Posterior vena cava (tissue), 2 donors: ENCODE measurements around the gene SLC49A4. TPM values are rescaled to one million over a fixed set of nuclear protein-coding genes. Genes with fewer than 3 reads are reported as not detected.

ENCODE experiments used
- DNase-seq: peaks from one replicate; pipeline ENCODE4 v3.0.0-alpha.2; 2020; ENCODE audit warnings: low spot score
- intact Hi-C, 2 donors: fragments of 100-400 bp; cut with DNase I; formaldehyde crosslinking; loops; one replicate each; pipeline versions ENCODE4 v1.14.1 to v1.14.2; 2022 to 2023
- total RNA-seq, 2 donors: library from RNA; stranded (reverse); fragmentation: NEBNext Ultra II Directional; extraction: Animal tissue kit (Norgen Biotek cat#: 25700); gene quantifications; one replicate each; pipeline ENCODE4 v1.2.1, GENCODE V29; 2021
- donor health status: DM: yes; HTN: yes; CAD: no.
- donor health status: DM: yes; HTN: yes; CAD: no.

Gene SLC49A4
- total RNA-seq, 2 donors from 2014 or later, result 7.0 to 7.5 TPM

DNA sequence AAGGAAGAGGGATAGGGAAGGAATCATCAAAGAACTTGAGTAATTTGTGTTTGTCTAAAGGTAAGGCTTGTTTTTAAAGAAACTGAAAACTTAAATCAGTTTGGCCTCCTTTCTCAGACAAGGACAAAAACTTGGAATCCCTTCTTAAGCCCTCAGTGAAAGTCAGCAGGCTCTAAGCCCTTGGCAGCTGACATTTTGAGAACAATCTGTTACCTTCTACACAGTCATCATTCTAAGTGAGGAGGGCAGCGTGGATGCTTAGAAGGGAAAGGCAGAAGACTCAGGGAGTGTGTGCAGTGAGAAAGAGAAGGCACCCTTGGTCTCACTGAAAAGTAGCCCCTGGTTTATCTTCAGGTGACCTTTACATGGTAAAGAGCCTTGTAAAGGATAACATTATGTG lies 12.1 kb upstream of the SLC49A4 start:
- no peak for DNase-seq
- intact Hi-C loops, result no loop called here

DNA sequence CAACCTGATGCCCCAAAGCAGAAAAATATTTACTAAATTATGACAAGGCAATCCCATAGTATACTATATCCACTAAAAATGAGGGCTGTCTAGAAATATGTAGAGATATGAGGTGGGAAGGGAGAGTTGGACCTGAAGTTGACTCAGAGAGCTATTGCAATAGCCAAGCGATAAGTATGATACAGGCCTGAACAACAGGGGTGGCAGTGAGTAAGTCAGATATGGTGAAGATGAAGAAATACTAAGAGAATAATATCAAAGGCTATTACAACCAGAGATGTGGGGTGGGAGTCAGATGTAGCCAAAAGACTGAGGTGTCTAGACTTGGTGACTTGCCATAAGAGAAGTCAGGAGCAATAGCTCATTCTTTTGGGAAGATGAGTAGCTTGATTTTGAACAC lies 10.4 kb upstream of the SLC49A4 start:
- intact Hi-C loops, result no loop called here
- no peak for DNase-seq

DNA sequence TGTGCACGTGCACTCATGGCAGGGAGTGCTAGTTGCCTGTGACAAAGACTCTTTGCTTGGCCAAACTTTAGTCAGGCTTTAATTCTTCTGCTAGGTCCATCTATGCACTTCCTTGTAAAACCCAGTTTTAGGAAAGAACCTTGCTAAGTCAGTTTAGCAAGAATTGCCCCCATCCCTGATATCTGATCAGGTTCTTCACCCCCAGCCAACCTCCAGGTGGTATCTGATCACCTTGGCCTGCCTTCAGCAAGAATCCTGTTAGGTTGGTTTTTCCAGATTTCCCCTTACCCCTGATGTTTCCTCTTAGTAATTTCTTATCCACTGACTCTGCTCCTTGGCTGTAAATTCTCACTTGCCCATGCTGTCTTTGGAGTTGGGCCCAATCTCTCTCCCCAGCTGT lies 9.6 kb upstream of the SLC49A4 start:
- intact Hi-C loops, result no loop called here

DNA sequence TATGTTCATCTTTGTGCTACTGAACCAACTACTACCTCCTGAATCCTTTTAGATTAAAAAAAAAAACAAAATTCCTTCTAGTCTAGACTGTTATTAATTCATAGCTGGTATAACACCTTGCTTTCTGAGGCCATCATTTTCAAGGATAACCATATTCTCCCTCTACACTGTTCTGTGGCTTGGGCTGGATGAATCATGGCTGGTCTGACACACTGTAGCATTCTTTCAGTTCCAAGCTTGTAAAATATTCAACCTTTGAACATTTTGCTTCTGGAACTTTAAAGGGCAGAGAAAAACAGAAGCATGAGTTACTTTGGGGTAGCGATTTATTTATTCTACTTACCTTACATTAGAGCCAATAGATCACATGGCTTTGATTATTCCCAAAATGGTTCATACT lies 8.8 kb upstream of the SLC49A4 start:
- intact Hi-C loops, result no loop called here
- no peak for DNase-seq

More for the DNA sequence above, 9.6 kb upstream of the SLC49A4 start:
- no peak for DNase-seq

DNA sequence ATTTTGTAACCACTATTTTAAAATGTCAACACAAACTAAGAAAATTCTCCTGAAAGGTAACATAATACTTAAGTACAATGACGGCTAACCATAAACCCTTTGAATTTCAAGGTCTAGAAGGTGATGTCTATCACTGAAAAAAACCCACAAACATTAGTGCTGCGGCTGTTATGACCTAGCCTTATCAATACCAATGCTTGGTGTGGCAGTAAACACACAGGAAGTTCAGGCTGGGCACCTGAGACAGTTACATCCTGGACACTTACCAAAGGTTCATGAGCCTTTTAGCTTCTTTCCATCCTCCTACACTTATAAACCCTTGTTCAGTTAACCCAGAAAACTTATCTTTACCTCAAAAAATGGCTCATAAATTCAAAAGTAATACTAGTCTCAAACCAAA lies 7.0 kb upstream of the SLC49A4 start:
- intact Hi-C loops, result no loop called here
- no peak for DNase-seq

DNA sequence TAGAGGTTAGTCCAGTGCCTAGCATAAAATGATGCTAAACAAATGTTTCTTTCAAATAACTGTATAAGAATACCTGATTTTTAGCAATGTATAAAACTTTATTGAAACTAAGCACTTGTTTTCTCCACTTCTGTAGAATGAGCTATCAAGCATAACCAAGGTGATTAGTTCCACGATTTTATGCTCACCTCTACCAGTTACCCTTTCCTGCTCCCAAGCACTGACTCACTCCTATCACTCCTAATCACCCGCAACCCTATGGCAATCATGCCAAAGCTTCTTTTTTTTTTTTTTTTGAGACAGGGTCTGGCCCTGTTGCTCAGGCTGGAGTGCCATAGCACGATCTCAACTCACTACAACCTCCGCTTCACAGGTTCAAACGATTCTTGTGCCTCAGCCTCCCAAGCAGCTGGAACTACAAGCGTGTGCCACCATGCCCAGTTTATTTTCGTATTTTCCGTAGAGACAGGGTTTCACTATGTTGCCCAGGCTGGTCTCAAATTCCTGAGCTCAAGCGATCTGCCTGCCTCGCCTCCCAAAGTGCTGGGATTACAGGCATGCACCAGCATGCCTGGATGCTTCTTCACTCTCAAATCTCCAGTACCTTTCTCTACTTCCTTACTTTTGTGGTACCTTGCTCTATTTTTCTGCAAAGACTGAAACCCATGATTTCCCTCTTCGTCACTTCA lies 5.1 kb upstream of the SLC49A4 start:
- intact Hi-C loops, result no loop called here
- no peak for DNase-seq

DNA sequence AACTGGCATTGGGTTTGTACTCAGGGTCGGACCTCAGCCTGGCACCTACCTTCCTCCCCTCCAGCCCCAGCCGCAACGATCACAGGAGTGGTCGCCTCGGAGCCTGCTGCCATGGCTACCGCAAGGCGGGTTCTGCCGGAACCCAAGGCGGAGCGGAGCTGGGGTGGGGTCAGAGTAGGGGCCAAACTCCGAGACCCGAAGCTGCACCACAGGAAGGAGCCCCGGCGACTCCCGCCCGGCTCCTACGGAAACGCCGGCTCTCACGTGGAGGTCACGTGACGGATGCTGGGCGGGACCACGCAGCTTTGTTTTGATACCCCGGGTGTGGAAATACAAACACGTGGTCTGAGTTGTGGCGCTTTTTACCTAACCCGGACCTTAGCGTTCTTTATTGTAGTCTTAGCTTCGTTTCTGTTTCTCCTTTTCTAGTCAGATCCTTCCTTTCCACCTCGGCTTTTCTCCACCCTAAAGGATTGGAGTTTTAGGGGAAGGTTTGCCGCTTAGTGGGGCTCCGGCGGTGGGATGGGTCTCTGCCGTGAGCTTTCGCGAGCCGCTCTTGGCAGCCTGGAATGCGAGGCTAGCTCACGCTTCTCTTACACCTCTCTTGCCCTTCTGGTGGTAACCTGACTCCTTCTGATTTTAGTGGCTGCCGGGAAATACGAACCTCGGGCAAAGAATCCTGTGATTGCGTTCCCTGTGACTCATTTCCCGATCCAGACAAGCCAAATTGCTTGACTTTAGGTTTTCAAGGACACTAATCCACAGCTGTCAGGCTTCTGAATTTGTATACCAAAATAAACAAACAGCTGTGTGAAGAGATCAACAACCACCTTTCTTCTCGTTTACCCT lies 1.1 kb upstream of the SLC49A4 start, which contains the start of gene HSPBAP1:
HSPBAP1 (minus strand) TSS at position 264 of the 849 bp plus-strand sequence; CDS start at position 113, 151 bp downstream.
- DNase-seq, result peak; percentile 98
- intact Hi-C loops, result no loop called here

DNA sequence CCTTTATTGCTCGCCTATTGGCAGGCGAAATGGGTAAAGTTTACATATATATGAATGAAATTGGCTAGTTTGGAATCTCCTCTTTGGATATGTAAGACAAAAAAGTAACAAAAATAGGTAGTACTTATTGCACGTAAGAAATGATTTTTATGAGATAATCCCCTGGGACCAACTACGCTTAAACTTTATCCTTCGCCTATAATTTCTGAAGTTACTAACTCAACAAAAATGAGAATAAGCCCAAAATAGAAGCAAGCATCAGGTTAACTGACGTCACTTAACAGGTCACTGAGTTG lies 438 bp upstream of the SLC49A4 start:
- intact Hi-C loops, result no loop called here
- no peak for DNase-seq

DNA sequence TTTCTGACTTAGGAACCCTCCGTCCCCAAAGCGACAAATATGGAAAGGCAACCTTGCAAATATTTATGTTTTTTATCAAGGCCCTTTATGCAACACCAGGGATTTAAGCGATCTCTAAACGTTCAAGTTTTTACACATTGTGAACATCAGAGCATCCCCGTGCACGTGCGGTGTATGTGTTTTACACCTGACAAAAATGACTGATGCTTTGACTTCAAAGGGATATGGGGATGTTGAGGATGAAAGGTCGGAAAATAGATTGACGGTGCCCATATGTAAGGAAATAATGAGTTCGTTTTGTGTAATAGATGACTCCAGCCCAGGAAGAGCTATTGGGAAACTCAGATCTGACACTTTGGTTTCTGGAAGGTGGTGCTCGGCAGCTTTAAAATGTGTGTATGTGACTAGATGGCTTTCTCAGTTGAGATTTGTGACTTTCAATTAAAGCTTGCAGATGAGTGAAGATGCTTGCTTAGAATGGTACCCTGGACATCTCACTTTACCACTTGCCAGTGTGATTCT lies 866 bp downstream of the SLC49A4 start:
- no peak for DNase-seq
- intact Hi-C loops, result no loop called here

DNA sequence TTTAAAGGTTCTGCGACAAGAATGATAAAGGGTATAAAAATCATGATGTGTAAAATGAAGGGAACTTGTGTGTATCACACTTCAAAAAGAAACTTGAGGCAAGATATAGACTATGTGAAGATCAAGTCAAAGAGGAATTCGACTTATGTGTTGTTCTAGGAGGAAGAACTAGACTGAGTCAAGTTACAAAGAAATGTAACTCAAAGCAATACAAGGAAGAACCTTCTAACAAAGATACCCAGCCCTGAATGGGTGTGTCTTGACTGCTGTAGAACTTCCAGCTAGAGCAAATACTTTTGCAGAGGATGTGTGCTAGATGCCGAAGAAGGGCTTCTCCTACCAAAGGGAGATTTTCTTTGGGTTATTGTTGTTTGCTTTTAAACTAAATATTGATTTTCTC lies 2.4 kb downstream of the SLC49A4 start:
- intact Hi-C loops, result no loop called here
- DNase-seq, result no peak

DNA sequence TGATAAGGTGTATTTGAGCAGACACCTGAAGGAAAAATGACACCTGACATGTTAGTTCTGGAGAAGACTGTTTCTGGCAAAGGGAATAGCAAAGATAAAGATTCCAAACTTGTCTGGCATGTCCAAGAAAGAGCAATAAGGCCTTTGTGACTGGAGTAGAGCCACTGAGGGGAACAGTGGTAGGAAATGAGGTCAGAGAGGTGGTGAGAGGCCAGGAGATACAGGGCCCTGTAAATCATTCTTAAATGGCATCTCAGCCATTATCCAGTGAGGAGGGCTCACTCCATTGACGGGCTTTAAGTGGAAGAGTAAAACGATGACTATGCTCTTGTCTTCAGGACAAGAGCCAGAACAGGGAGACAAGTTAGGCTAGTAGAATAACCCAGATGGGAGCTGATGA lies 4.5 kb downstream of the SLC49A4 start:
- intact Hi-C loops, result no loop called here
- no peak for DNase-seq

DNA sequence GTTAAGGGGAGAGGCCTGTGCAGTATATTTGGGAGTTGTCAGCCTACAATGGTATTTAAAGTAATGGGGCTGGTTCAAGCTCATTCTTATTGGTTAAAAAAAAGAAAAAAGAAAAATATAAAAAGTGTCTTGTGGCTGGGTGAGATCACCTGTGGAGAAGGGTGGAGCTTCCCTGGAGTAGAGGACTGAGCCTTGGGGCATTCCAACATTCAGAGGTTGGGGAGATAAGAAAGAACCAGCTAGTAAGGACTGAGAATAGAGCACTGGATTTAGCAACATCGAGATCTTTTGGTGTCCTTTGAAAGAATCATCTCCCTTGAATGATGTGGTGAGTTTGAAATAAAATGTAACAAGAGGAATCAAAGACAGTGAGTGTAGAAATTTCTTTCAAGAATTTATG lies 5.2 kb downstream of the SLC49A4 start:
- intact Hi-C loops, result no loop called here
- no peak for DNase-seq

DNA sequence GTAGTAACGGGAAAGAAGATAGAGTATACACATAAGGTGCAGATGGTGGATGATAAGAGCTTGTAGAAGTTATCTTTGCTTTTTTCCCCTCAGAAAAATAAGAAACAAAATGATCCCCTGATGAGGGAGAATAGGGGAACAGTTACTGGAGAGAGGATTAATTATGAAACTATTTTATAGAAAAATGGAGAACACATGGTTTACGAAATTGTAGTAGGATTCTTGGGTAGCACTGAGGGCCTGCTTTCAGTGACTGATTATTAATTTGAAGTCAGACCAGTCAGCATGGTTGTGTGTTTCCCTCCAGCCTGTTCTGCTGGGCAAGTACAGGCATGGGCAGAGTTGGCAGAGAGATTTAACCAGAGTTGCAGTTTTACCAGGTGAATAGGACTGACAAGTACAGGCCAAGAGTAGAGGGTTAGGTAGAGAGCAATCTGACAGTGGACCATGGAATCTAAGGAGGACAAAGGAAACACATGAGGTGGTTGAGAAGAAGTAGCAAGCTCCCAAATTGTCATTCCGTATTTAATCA lies 5.9 kb downstream of the SLC49A4 start:
- DNase-seq, result no peak
- intact Hi-C loops, result no loop called here

DNA sequence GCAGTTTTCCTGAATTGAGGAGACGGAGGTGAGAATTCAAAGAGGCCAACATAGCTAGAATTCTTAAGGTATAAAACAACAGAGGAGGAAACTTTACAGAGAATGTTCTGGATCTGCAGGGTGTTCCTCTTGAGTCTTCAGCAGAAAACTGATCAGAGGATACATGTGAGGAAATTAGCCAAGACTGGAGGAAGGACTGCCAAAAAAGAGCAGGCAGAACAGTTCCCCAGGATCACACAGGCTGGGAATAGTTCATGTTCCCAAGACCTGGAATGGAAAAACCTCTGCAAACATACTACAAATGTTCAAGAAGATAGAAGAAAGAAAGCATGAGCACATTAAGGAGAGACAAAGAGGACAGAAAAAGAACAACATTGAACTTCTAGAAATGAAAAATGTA lies 7.5 kb downstream of the SLC49A4 start:
- DNase-seq, result no peak
- intact Hi-C loops, result no loop called here

DNA sequence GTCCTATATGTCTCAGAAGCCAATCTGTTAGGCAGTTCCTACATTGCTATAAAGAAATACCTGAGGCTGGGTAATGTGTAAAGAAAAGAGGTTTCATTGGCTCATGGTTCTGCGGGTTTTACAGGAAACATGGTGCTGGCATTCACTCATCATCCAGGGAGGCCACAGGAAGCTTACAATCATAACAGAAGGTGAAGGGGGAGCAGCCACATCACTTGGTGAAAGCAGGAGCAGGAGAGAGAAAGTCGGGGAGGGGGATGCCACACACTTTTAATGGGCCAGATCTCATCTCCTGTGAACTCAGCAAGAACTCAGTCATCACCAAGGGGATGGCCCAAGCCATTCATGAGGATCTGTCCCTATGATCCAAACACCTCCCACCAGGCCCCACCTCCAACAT lies 9.1 kb downstream of the SLC49A4 start:
- intact Hi-C loops, result no loop called here
- no peak for DNase-seq

DNA sequence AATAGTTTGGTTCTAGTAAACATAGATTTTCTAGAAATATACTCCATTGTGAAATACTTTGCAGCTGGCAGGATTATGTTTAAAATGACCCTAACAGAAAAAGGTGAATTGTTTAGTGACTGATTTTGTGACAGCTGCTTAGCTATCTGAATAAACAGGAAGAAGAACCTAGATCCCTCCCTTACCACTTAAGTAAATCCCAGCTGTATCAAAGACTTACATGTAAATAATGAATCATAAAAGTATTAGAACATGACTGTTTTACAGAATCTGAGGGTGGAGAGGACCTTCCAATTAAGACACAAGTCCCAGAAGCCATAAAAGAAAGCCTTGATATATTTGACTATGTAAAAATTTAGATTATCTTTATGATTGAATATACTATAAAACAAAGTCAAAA lies 15.9 kb downstream of the SLC49A4 start:
- intact Hi-C loops, result no loop called here
- DNase-seq, result no peak

DNA sequence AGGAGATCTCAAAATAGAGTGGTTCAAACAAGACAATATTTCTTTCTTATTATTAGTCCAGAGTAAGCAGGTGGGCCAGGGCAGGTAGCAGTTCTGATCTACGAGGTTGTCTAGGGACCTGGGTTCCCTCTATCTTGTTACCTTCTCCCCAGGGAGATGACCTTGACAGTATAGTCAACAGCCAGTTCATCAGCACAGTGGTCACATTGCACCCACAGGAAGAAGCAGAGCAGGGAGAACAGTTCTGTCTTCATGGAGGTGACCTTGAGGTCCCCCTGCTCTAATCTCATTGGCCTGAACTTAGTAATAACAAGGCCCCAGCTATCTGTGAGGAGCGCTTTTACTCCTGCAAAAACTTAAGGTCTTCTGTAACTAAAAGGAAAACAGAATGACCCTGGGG lies 21.7 kb downstream of the SLC49A4 start:
- DNase-seq, result no peak
- intact Hi-C loops, result no loop called here

DNA sequence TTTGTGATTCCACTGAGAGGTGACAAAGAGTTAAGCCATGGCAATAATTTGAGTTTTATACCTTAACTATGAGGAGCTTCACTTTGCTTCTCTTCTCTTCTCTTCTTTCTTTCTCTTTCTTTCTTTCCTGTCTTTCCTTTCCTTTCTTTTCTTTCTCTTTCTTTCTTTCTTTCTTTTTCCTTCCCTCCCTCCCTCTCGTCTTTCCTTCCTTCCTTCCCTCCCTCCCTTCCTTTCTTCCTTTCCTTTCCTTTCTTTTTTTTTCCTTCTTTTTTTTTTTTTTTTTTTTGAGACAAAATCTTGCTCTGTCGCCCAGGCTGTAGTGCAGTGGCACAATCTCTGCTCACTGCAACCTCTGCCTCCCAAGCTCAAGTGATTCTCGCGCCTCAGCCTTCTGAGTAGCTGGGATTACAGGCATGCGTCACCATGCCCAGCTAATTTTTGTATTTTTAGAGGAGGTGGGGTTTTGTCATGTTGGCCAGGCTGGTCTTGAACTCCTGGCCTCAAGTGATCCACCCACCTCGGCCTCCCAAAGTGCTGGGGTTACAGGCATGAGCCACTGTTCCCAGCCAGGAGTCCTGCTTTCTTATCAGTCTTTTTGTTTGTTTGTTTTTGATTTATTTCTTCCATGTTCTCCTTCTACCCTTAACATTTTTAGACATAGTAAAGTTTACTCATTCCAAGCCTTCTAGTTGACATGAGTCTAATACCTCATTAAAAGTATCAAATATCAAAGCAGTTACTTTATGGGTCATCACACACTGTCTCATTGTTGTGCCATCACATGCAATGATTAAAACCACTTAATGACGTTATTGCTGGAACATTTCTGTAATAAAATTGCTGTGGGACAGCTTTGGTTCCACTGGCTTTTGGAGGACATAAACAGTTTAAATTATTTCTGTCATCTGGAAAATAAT lies 29.9 kb downstream of the SLC49A4 start:
- DNase-seq, result no peak
- intact Hi-C loops, result no loop called here

DNA sequence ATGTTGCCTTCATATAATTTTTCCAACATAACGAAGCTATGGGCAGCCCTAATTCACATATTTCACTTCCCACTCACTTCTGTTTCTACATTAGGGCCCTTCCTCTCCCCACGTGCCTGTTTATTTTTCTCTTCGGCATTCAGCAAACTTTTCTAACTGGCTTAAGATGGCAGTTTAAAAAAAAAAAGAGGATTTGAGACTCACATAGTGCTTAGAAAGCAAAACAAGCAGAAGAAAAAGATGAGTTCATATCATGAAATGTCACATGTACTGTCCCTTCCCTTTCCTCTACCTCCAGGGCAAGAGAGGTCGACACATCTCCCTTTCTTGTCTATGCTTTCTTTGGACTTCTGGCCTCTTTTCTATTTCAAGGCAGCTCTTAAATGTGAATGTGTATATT lies 30.6 kb downstream of the SLC49A4 start:
- intact Hi-C loops, result no loop called here
- no peak for DNase-seq

DNA sequence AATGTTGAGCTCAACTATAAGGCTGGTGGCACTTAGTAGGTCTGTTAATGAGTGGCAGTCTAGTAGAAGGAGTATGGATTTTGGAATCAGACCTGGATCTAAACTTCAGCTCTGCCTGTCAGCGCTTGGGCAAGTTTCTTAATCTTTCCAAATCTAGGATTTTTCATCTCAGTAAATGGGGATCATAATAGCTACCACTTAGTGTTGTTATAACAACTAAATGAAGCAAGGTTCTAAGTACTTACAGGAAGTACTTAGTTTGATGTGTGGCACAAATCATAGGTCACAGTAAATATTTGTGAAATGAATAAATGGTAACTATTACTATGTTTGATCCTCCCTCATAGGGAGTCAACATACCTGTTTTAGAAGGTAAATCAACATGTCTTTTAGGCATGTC lies 31.4 kb downstream of the SLC49A4 start:
- intact Hi-C loops, result no loop called here
- DNase-seq, result no peak
